Loucy (cell line): ENCODE data around the gene ST6GAL1.

Experiments used
- EZH2phosphoT487 ChIP-seq: fragments of 200-600 bp; IDR thresholded peaks from 2 replicates; pipeline ENCODE4 v1.6.1; 2018; ENCODE audit warnings: antibody characterized with exemption, mild to moderate bottlenecking, moderate library complexity, borderline replicate concordance
- TF ChIP-seq, protein P1 (sequence below): fragments of 200-600 bp; sonication (generic); conservative IDR thresholded peaks from 2 replicates; pipeline ENCODE4 v1.5.1; 2014; ENCODE audit warnings: mild to moderate bottlenecking, antibody characterized with exemption, low read length

DNA sequence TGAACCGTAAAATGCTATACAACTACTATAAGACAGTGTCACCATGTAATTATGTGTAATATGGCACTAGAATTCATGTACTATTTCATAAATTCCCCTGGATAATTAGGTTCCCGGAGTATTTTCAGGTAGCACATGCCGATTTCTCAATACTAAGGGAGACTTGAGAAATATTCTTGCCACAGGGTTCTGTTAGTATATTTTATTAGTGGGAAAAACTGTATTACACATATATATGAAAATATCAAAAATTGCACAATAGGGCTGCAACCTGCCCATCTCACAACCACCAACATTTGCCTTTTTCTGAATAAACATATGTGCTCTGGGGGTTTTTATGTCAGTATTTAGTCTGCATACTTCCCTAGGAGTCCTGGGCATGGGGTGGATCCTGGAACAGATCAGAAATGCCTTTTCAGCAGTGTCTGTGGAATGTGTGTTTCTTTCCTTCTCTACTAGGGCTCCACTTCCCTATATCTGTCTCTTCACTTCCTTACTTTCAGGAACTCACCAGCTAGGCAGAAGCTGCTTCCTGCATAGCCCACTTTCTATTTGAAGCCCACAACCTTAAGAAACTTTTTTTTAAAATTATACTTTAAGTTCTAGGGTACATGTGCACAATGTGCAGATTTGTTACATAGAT lies 121.5 kb downstream of the ST6GAL1 start:
- TF ChIP-seq, protein P1, sequence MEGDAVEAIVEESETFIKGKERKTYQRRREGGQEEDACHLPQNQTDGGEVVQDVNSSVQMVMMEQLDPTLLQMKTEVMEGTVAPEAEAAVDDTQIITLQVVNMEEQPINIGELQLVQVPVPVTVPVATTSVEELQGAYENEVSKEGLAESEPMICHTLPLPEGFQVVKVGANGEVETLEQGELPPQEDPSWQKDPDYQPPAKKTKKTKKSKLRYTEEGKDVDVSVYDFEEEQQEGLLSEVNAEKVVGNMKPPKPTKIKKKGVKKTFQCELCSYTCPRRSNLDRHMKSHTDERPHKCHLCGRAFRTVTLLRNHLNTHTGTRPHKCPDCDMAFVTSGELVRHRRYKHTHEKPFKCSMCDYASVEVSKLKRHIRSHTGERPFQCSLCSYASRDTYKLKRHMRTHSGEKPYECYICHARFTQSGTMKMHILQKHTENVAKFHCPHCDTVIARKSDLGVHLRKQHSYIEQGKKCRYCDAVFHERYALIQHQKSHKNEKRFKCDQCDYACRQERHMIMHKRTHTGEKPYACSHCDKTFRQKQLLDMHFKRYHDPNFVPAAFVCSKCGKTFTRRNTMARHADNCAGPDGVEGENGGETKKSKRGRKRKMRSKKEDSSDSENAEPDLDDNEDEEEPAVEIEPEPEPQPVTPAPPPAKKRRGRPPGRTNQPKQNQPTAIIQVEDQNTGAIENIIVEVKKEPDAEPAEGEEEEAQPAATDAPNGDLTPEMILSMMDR: no peak
- no peak for TF ChIP-seq EZH2phosphoT487
